ENCODE results near the gene NIPSNAP3A. TPM values are rescaled to one million over a fixed set of nuclear protein-coding genes. Genes with fewer than 3 reads are reported as not detected.

Gene NIPSNAP3A
- total RNA-seq, 4 donors from 2014 or later: 19.0 to 33.3 (median 29.7) TPM

- DNase-seq (ENCODE audit: extremely low spot score): no peak
- WGBS: 79% methylated on average over 3 of the region's 3 CpGs
- no peak overlapping the region for H3K27ac ChIP-seq (replicated peaks in 1 of 4)
- intact Hi-C loops (cut with DNase I): loop anchor here (5.0 kb wide), 1 partner anchor 34 kb away; no protein-coding TSS in a partner anchor
- H3K27me3 ChIP-seq: no peaks in the 10 kb centered on the region
- TF ChIP-seq EP300 (IDR thresholded peaks at IDR 0.05): no peak
- no peak for TF ChIP-seq POLR2A (IDR thresholded peaks at IDR 0.05; ENCODE audit: low read depth)
- TF ChIP-seq CTCF (IDR thresholded peaks at IDR 0.05): no peak
- no peak for TF ChIP-seq POLR2AphosphoS5 (IDR thresholded peaks at IDR 0.05)
- H3K4me3 ChIP-seq: no peak overlapping the region
- no peaks in the 10 kb centered on the region for H3K4me1 ChIP-seq
- peaks cover 98 to 100% (median 100%) of the 10 kb centered on the region in 4 donors for H3K36me3 ChIP-seq
- H3K9me3 ChIP-seq: no peaks in the 10 kb centered on the region
Measured at GRCh38 chr9:104788251-104788650, 40.8 kb downstream of the NIPSNAP3A start.

- intact Hi-C loops (cut with DNase I): no loop called here
- no peaks in the 10 kb centered on the region for H3K27me3 ChIP-seq
- no peak overlapping the region for H3K4me3 ChIP-seq
- H3K9me3 ChIP-seq: no peaks in the 10 kb centered on the region
- no peak overlapping the region for H3K27ac ChIP-seq (replicated peaks in 1 of 4)
- peak; percentile 45 for DNase-seq (ENCODE audit: extremely low spot score)
- TF ChIP-seq EP300 (IDR thresholded peaks at IDR 0.05): no peak
- no peak for TF ChIP-seq POLR2AphosphoS5 (IDR thresholded peaks at IDR 0.05)
- H3K36me3 ChIP-seq: peaks cover 89 to 100% (median 99%) of the 10 kb centered on the region in 4 donors
- WGBS: 100% methylated on average over 2 of the region's 2 CpGs
- H3K4me1 ChIP-seq: peaks cover 0 to 3% (median 0%) of the 10 kb centered on the region in 4 donors
Measured at GRCh38 chr9:104794070-104794469, 46.6 kb downstream of the NIPSNAP3A start.

GRCh38 chr9:104795082-104795481 lies 47.6 kb downstream of the NIPSNAP3A start:
- WGBS: 81% methylated on average over 1 of the region's 1 CpG
- H3K4me1 ChIP-seq: peaks cover 0 to 3% (median 0%) of the 10 kb centered on the region in 4 donors
- DNase-seq (ENCODE audit: extremely low spot score): peak; percentile 72
- H3K9me3 ChIP-seq: no peaks in the 10 kb centered on the region
- H3K36me3 ChIP-seq: peaks cover 87 to 99% (median 97%) of the 10 kb centered on the region in 4 donors
- H3K4me3 ChIP-seq: no peak overlapping the region
- no peak for TF ChIP-seq CTCF (IDR thresholded peaks at IDR 0.05)
- TF ChIP-seq POLR2AphosphoS5 (IDR thresholded peaks at IDR 0.05): peak in 1 of 2 donors; percentile 32
- TF ChIP-seq POLR2A (IDR thresholded peaks at IDR 0.05; ENCODE audit: low read depth): no peak
- TF ChIP-seq EP300 (IDR thresholded peaks at IDR 0.05): no peak
- no peak overlapping the region for H3K27ac ChIP-seq (replicated peaks in 1 of 4)
- intact Hi-C loops (cut with DNase I): no loop called here
- H3K27me3 ChIP-seq: no peaks in the 10 kb centered on the region

- Histone ChIP-seq H3K4me3 (no peak overlapping the region), H3K27ac (replicated peaks in 1 of 4) (no peak overlapping the region), H3K27me3 (no peaks in the 10 kb centered on the region), H3K4me1 (peaks cover 0 to 3% (median 0%) of the 10 kb centered on the region in 4 donors), H3K9me3 (no peaks in the 10 kb centered on the region), H3K36me3 (peaks cover 87 to 99% (median 97%) of the 10 kb centered on the region in 4 donors)
- TF ChIP-seq EP300 (IDR thresholded peaks at IDR 0.05) (no peak), POLR2A (IDR thresholded peaks at IDR 0.05; ENCODE audit: low read depth) (no peak), POLR2AphosphoS5 (IDR thresholded peaks at IDR 0.05) (no peak), CTCF (IDR thresholded peaks at IDR 0.05) (no peak)
- intact Hi-C loops (cut with DNase I): no loop called here
- WGBS: 88% methylated on average over 3 of the region's 3 CpGs
- peak; percentile 60 for DNase-seq (ENCODE audit: extremely low spot score)
Measured at GRCh38 chr9:104795857-104796256, 48.4 kb downstream of the NIPSNAP3A start.

- WGBS: 72% methylated on average over 5 of the region's 5 CpGs
Measured at GRCh38 chr9:104798209-104798995, 50.9 kb downstream of the NIPSNAP3A start.

More at GRCh38 chr9:104798209-104798995, 50.9 kb downstream of the NIPSNAP3A start:
- intact Hi-C loops (cut with DNase I): no loop called here
- H3K4me1 ChIP-seq: peaks cover 0 to 3% (median 0%) of the 10 kb centered on the region in 4 donors
- H3K36me3 ChIP-seq: peaks cover 89 to 99% (median 96%) of the 10 kb centered on the region in 4 donors
- no peaks in the 10 kb centered on the region for H3K9me3 ChIP-seq
- H3K27me3 ChIP-seq: no peaks in the 10 kb centered on the region
- peak; percentile 66 for DNase-seq (ENCODE audit: extremely low spot score)
- no peak overlapping the region for H3K27ac ChIP-seq (replicated peaks in 1 of 4)
- H3K4me3 ChIP-seq: no peak overlapping the region
- TF ChIP-seq CTCF (IDR thresholded peaks at IDR 0.05) (no peak), EP300 (IDR thresholded peaks at IDR 0.05) (no peak), POLR2A (IDR thresholded peaks at IDR 0.05; ENCODE audit: low read depth) (no peak), POLR2AphosphoS5 (IDR thresholded peaks at IDR 0.05) (no peak)

Data from esophagus muscularis mucosa (tissue), 4 donors.